AG04449 (cell line): ENCODE measurements around the gene ITPR2.
"Not testable (repeated sequence)": the region's sequence is repeated elsewhere in the genome, so short reads cannot be mapped to it uniquely, and the experiment has no call there.

ENCODE experiments used
- CTCF ChIA-PET: fragments of 350-600 bp; formaldehyde crosslinking; extraction: SDS; loops from one replicate; lab custom pipeline; 2021; ENCODE audit warnings: antibody characterized with exemption; lab: Yijun Ruan, JAX
- POLR2A ChIA-PET: fragments of 400-600, 350-600 bp; formaldehyde crosslinking; extraction: SDS; loops from one replicate; lab custom pipeline; 2020; ENCODE audit warnings: antibody characterized with exemption, inconsistent platforms; lab: Yijun Ruan, JAX
- DNase-seq: peaks from one replicate; pipeline ENCODE4 v3.0.0-alpha.2; 2010; ENCODE audit warnings: low read depth, low spot score
- H3K4me3 ChIP-seq: 2 replicates; pipeline ENCODE4 v1.5.1; 2011; ENCODE audit warnings: low read depth, mild to moderate bottlenecking, control low read depth, low read length
- CTCF ChIP-seq: IDR thresholded peaks from one replicate; pipeline ENCODE4 v1.5.1; 2011; ENCODE audit warnings: mild to moderate bottlenecking, moderate library complexity, low read length, control low read depth, inconsistent platforms; ENCODE audit not compliant: insufficient read depth; ENCODE audit errors: missing control alignments

ITPR2 gene

GRCh38 chr12:26319511-26319910, 513.5 kb downstream of the ITPR2 start:
- ChIA-PET POLR2A (interaction anchor here (0.6 kb wide), 1 partner anchor 197 kb away, joined by 3 read pairs; no protein-coding TSS in a partner anchor), CTCF (interaction anchor here (1.2 to 3.4 kb wide), 2 partner anchors 10 to 197 kb away, joined by 3 to 10 read pairs; no protein-coding TSS in a partner anchor)
- TF ChIP-seq CTCF: no peak
- H3K4me3 ChIP-seq: no peak overlapping the region
- peak; percentile 41 for DNase-seq

GRCh38 chr12:26318661-26319068, 514.3 kb downstream of the ITPR2 start:
- POLR2A ChIA-PET: no interaction called here
- CTCF ChIA-PET: interaction anchor here (1.2 to 3.4 kb wide), 2 partner anchors 11 to 197 kb away, joined by 3 to 10 read pairs; no protein-coding TSS in a partner anchor

GRCh38 chr12:26317942-26318575, 514.9 kb downstream of the ITPR2 start:
- POLR2A ChIA-PET: no interaction called here
- CTCF ChIA-PET: interaction anchor here (0.7 to 3.4 kb wide), 3 partner anchors 11 to 195 kb away, joined by 3 to 10 read pairs (median 3); no protein-coding TSS in a partner anchor
- H3K4me3 ChIP-seq: no peak overlapping the region
- no peak for DNase-seq
- TF ChIP-seq CTCF: no peak

More at GRCh38 chr12:26318661-26319068, 514.3 kb downstream of the ITPR2 start:
- no peak for DNase-seq
- TF ChIP-seq CTCF: no peak
- no peak overlapping the region for H3K4me3 ChIP-seq

GRCh38 chr12:26314103-26314502, 518.9 kb downstream of the ITPR2 start:
- CTCF ChIA-PET: interaction anchor here (0.9 to 2.3 kb wide), 2 partner anchors 116 to 195 kb away, joined by 3 to 4 read pairs; no protein-coding TSS in a partner anchor
- H3K4me3 ChIP-seq, DNase-seq, POLR2A ChIA-PET: not testable (repeated sequence)

GRCh38 chr12:26310489-26310888, 522.5 kb downstream of the ITPR2 start:
- POLR2A ChIA-PET, CTCF ChIA-PET, H3K4me3 ChIP-seq, DNase-seq: not testable (repeated sequence)

GRCh38 chr12:26309634-26310033, 523.4 kb downstream of the ITPR2 start:
- TF ChIP-seq CTCF: no peak
- no peak overlapping the region for H3K4me3 ChIP-seq
- CTCF ChIA-PET: no interaction called here
- DNase-seq: no peak
- POLR2A ChIA-PET: no interaction called here

GRCh38 chr12:26304273-26304672, 528.7 kb downstream of the ITPR2 start:
- no peak overlapping the region for H3K4me3 ChIP-seq
- ChIA-PET POLR2A (interaction anchor here (0.5 kb wide), 1 partner anchor 177 kb away, joined by 3 read pairs; no protein-coding TSS in a partner anchor), CTCF (interaction anchor here (1.0 to 1.1 kb wide), 2 partner anchors 8 to 183 kb away, joined by 3 read pairs; no protein-coding TSS in a partner anchor)
- no peak for DNase-seq
- no peak for TF ChIP-seq CTCF
